AG04449 (cell line): ENCODE data around the gene ZSWIM1.
"Not testable (repeated sequence)": the region's sequence is repeated elsewhere in the genome, so short reads cannot be mapped to it uniquely, and the experiment has no call there.

Experiments
- CTCF ChIA-PET: fragments of 350-600 bp; formaldehyde crosslinking; extraction: SDS; loops from one replicate; lab custom pipeline; 2021; ENCODE audit warnings: antibody characterized with exemption; lab: Yijun Ruan, JAX
- POLR2A ChIA-PET: fragments of 400-600, 350-600 bp; formaldehyde crosslinking; extraction: SDS; loops from one replicate; lab custom pipeline; 2020; ENCODE audit warnings: antibody characterized with exemption, inconsistent platforms; lab: Yijun Ruan, JAX
- DNase-seq: peaks from one replicate; pipeline ENCODE4 v3.0.0-alpha.2; 2010; ENCODE audit warnings: low read depth, low spot score
- H3K4me3 ChIP-seq: 2 replicates; pipeline ENCODE4 v1.5.1; 2011; ENCODE audit warnings: low read depth, mild to moderate bottlenecking, control low read depth, low read length
- TF ChIP-seq, protein P1 (sequence below): IDR thresholded peaks from one replicate; pipeline ENCODE4 v1.5.1; 2011; ENCODE audit warnings: mild to moderate bottlenecking, moderate library complexity, low read length, control low read depth, inconsistent platforms; ENCODE audit not compliant: insufficient read depth; ENCODE audit errors: missing control alignments

ZSWIM1 gene

GRCh38 chr20:45924391-45925261 lies 43.6 kb downstream of the ZSWIM1 start:
- H3K4me3 ChIP-seq = no peak overlapping the region
- CTCF ChIA-PET = interaction anchor here (1.2 to 1.9 kb wide), 3 partner anchors 9 to 45 kb away, joined by 4 to 5 read pairs (median 4); no protein-coding TSS in a partner anchor
- no peak for DNase-seq
- POLR2A ChIA-PET = interaction anchor here (1.1 to 4.8 kb wide), 2 partner anchors 10 to 12 kb away, joined by 4 to 31 read pairs; partner anchors contain the start of gene PCIF1
- TF ChIP-seq, protein P1, sequence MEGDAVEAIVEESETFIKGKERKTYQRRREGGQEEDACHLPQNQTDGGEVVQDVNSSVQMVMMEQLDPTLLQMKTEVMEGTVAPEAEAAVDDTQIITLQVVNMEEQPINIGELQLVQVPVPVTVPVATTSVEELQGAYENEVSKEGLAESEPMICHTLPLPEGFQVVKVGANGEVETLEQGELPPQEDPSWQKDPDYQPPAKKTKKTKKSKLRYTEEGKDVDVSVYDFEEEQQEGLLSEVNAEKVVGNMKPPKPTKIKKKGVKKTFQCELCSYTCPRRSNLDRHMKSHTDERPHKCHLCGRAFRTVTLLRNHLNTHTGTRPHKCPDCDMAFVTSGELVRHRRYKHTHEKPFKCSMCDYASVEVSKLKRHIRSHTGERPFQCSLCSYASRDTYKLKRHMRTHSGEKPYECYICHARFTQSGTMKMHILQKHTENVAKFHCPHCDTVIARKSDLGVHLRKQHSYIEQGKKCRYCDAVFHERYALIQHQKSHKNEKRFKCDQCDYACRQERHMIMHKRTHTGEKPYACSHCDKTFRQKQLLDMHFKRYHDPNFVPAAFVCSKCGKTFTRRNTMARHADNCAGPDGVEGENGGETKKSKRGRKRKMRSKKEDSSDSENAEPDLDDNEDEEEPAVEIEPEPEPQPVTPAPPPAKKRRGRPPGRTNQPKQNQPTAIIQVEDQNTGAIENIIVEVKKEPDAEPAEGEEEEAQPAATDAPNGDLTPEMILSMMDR = no peak

GRCh38 chr20:45925821-45926506 lies 44.9 kb downstream of the ZSWIM1 start:
- ChIA-PET POLR2A (interaction anchor here (4.8 kb wide), 1 partner anchor 8 kb away, joined by 31 read pairs; the partner anchor contains the start of gene PCIF1), CTCF (interaction anchor here (0.7 to 1.9 kb wide), 2 partner anchors 7 to 36 kb away, joined by 3 to 4 read pairs; no protein-coding TSS in a partner anchor)
- TF ChIP-seq, protein P1 = no peak
- no peak for DNase-seq
- no peak overlapping the region for H3K4me3 ChIP-seq

GRCh38 chr20:45926731-45927070 lies 45.7 kb downstream of the ZSWIM1 start:
- no peak for DNase-seq
- TF ChIP-seq, protein P1 = no peak
- H3K4me3 ChIP-seq = no peak overlapping the region
- CTCF ChIA-PET = interaction anchor here (0.8 kb wide), 1 partner anchor 37 kb away, joined by 3 read pairs; no protein-coding TSS in a partner anchor
- POLR2A ChIA-PET = interaction anchor here (4.8 kb wide), 1 partner anchor 8 kb away, joined by 31 read pairs; the partner anchor contains the start of gene PCIF1

DNA sequence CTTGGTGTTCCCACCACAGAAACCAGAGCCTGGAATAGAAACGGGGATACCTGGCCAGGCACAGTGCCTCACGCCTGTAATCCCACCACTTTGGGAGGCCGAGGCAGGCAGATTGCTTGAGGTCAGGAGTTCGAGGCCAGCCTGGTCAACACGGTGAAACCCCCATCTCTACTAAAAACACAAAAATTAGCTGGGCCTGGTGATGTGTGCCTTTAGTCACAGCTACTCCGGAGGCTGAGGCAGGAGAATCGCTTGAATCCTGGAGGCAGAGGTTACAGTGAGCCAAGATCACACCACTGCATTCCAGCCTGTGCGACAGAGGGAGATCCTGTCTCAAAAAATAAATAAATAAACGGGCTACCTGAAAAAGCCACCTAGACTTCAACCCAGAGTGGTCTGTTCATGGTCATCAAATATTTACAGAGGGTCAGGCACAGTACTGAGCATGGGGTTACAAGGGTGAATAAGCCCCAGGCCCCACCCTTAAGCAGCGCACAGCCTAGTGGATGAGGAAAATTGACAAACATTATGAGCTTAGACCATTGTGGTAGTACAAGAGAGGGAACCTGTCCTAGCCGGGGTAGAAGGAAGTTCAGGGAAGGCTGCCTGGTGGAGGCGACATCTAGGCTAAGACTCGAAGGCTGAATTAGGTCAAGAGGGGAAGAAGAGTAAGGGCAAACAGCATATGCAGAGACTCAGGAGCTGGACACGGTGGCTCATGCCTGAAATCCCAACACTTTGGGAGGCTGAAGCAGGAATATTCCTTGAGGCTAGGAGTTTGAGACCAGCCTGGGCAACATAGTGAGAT lies 46.2 kb downstream of the ZSWIM1 start:
- DNase-seq = no peak
- ChIA-PET CTCF (interaction anchor here (0.8 to 1.6 kb wide), 4 partner anchors 37 to 103 kb away, joined by 3 to 8 read pairs (median 4); partner anchors contain the start of genes CTSA and NEURL2), POLR2A (interaction anchor here (1.1 kb wide), 2 partner anchors 22 to 33 kb away, joined by 3 read pairs; no protein-coding TSS in a partner anchor)
- TF ChIP-seq, protein P1 = no peak
- no peak overlapping the region for H3K4me3 ChIP-seq

DNA sequence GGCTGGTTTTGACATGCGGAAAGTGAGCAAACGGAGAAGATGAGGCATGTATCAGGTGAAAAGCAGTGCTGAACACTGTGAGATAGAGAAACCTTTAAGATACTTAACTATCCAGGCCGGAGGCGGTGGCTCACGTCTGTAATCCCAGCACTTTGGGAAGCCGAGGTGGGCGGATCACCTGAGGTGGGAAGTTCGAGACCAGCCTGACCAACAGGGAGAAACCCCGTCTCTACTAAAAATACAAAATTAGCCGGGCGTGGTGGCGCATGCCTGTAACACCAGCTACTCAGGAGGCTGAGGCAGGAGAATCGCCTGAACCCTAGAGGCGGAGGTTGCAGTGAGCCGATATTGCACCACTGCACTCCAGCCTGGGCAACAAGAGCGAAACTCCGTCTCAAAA lies 50.7 kb downstream of the ZSWIM1 start:
- H3K4me3 ChIP-seq, DNase-seq, POLR2A ChIA-PET: not testable (repeated sequence)
- CTCF ChIA-PET = interaction anchor here (1.3 to 1.7 kb wide), 2 partner anchors 41 to 47 kb away, joined by 3 to 4 read pairs; no protein-coding TSS in a partner anchor
